Suppressor macrophage treated with lipopolysaccharide for 1 hour (primary cell): ENCODE results near the gene UTP25.
"Not testable (repeated sequence)": the region's sequence is repeated elsewhere in the genome, so short reads cannot be mapped to it uniquely, and the experiment has no call there.

Source experiments
- DNase-seq, 3 donors: peaks; one replicate each; pipeline ENCODE4 v3.0.0-alpha.2; 2020 to 2022

UTP25 gene

DNA sequence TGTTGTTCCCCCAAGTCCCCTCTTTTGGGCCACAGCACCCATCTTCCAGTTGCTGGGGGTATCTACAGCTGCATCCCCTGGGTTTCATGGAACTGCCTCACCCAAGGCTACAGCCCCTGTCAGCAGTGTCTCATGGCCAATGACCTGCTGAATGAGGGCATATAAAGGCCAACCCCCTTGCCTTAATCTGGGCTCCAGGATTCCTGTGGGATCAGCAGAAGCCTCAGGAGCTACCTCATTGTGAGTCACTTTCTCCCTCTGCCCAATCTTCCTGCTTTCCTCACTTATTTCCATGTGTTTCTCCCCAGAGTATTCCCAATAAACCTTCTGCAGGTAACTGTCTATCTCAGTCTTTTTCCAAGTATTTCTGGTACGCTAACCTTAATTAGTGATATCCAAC is 73.0 kb downstream of the UTP25 start:
- no peak for DNase-seq

DNA sequence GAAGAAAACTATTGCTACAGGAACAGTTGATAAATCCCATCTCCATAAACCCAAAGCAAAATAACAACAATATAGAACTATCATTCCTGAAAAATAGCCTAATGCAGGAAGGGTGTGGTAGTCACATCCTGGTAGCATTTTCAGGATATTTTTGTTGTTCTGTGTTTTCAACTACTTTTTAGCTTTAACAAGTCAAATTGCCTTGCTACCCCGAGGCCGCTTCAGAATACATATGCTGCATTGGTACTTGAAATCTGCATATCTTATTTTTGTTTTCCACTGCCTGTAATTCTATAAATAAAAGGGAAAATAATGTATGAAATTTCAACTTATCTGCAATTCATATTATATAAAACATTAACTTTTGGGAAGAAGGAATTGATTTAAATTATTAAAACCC is 73.4 kb downstream of the UTP25 start:
- DNase-seq: no peak

DNA sequence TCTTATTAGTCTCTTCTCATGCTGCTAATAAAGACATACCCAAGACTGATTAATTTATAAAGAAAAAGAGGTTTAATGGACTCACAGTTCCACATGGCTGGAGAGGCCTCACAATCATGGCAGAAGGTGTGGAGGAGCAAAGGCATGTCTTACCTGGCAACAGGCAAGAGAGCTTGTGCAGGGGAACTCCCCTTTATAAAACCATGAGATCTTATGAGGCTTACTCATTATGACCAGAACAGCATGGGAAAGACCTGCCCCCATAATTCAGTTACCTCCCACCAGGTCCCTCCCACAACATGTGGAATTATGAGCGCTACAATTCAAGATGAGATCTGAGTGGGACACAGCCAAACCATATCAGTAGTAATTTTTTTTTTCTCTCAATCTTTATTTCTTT is 77.0 kb downstream of the UTP25 start:
- not testable (repeated sequence) for DNase-seq
